GM13977 (cell line): Measurements from ENCODE around the gene LRRC25.
"Not testable (repeated sequence)": the region's sequence is repeated elsewhere in the genome, so short reads cannot be mapped to it uniquely, and the experiment has no call there.

ENCODE experiments used
- DNase-seq: peaks from one replicate; pipeline ENCODE4 v3.0.0; 2012; ENCODE audit warnings: low spot score
- in situ Hi-C: fragments of 300-500 bp; cut with MboI; formaldehyde crosslinking; loops from one replicate; pipeline ENCODE4 v1.12.0; 2022; ENCODE audit warnings: low sequenced_read_pairs, low pct_unique_long_range_greater_than_20kb, mixed read lengths, inconsistent platforms; ENCODE audit not compliant: unreplicated experiment
- TF ChIP-seq, protein P1 (sequence below): IDR thresholded peaks from 2 replicates; pipeline ENCODE4 v1.5.1; 2012; ENCODE audit warnings: mild to moderate bottlenecking, control low read depth; ENCODE audit not compliant: insufficient read depth; ENCODE audit errors: extremely low read depth, missing control alignments

LRRC25 gene

DNA sequence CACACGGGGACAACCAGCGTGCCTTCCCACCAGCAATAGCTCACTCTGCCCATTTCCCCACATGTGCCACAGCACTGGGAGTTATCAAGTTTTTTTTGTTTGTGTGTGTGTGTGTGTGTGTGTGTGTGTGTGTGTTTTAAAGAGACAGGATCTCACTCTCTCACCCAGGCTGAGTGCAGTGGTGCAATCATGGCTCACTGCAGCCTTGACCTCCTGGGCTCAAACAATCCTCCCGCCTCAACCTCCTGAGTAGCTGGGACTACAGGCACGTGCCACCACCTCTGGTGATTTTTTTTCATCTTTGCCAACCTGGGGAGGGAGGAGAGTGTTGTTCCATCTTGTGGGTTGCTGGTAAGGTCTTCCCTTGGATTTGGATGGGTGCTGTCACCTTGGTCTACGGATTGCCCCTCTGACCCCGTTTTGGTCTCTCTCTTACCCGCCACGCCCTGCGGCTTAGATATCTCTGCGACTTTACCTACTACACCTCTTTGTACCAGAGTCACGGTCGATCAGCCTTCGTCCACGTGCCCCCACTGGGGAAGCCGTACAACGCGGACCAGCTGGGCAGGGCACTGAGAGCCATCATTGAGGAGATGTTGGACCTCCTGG lies 34.4 kb downstream of the LRRC25 start:
- DNase-seq = no peak
- TF ChIP-seq, protein P1, sequence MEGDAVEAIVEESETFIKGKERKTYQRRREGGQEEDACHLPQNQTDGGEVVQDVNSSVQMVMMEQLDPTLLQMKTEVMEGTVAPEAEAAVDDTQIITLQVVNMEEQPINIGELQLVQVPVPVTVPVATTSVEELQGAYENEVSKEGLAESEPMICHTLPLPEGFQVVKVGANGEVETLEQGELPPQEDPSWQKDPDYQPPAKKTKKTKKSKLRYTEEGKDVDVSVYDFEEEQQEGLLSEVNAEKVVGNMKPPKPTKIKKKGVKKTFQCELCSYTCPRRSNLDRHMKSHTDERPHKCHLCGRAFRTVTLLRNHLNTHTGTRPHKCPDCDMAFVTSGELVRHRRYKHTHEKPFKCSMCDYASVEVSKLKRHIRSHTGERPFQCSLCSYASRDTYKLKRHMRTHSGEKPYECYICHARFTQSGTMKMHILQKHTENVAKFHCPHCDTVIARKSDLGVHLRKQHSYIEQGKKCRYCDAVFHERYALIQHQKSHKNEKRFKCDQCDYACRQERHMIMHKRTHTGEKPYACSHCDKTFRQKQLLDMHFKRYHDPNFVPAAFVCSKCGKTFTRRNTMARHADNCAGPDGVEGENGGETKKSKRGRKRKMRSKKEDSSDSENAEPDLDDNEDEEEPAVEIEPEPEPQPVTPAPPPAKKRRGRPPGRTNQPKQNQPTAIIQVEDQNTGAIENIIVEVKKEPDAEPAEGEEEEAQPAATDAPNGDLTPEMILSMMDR = no peak
- in situ Hi-C loops = no loop called here

DNA sequence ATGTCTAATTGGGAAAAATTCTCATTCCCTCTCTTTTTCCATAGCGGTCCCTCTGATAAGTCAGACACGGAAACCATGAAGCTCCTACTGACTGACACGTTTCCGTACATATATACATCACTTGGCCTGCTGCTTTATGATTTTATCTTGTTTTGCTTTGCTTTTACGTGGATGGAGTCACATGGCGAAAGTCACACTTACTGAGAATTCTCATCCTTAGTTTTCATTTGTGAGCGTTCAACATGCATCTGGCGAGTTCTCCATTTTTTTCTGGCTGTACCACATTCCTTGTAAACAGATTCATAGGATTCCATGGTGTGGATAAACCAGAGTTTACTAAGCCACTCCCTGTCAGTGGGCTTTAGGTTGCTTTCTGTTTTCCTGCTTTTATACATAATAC lies 35.8 kb downstream of the LRRC25 start:
- TF ChIP-seq, protein P1 = no peak
- in situ Hi-C loops = no loop called here
- no peak for DNase-seq

DNA sequence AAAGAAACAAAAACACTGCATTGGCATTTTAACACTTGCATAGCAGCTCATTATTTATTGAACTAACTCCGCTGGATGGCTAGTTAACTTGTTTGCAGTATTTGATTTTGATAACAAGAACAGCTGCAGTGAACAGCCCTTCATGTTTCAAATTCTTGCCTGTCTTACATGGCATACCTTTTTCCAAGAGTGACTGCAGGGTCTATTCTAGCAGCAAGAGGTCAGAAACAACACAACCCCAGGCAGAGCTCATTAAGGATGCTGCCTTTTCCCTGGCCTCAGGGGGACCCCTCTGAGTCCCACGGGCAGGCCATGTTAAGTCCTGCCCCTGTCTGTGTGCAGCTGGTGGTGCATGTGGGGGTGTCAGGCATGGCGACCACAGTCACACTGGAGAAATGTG lies 40.4 kb downstream of the LRRC25 start:
- in situ Hi-C loops = no loop called here
- no peak for DNase-seq
- TF ChIP-seq, protein P1 = no peak

DNA sequence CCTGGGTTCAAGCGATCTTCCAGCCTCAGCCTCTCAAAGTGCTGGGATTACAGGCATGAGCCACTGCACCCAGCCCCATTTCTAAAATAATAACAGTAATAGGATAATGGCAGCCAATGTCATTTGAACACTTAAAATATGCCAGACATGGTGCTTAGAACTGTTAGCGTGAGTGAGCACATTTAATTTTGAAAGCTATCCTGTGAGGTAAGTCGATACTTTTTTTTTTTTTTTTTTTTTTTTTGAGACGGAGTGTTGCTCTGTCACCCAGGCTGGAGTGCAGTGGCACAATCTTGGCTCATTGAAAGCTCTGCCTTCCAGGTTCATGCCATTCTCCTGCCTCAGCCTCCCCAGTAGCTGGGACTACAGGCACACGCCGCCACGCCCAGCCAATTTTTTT lies 42.7 kb downstream of the LRRC25 start:
- DNase-seq, in situ Hi-C loops: not testable (repeated sequence)

DNA sequence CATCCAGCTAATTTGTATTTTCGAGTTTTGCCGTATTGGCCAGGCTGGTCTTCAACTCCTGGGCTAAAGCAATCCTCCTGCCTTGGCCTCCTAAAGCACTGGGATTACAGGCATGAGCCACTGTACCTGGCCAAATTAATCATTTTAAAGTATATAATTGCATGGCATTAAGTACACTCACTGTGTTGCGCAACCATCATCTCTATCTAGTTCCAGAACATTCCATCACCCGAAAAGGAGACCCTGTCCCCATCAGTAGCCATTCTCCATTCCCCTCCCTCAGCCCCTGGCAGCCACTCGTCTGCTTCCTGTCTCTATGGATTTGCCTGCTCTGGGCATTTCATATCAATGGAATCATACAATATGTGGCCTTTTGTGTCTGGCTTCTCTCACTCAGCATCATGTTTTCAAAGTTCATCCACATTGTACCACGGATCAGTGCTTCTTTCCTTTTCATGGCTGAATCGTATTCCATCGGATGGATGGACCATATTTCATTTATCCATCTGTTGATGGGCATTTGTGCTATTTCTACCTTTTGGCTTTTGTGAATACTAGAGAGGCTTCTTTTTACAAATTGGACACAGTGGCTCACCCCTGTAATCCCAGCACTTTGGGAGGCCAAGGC lies 43.9 kb downstream of the LRRC25 start:
- in situ Hi-C loops = no loop called here
- DNase-seq = no peak
- TF ChIP-seq, protein P1 = no peak

DNA sequence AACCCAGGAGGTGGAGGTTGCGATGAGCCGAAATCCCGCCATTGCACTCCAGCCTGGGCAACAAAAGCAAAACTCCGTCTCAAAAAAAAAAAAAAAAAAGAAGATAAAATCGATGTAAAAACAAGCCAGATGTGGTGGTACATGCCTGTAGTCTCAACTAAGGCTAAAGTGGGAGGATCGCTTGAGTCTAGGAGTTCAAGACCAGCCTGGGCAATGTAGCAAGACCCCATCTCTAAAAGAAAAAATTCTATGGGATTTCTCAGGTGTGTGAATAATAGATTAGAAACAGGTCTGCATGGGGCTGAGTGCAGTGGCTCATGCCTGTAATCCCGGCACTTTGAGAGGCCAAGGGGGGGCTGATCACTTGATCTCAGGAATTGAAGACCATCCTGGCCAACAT lies 45.9 kb downstream of the LRRC25 start:
- no peak for DNase-seq
- in situ Hi-C loops = no loop called here
- TF ChIP-seq, protein P1 = no peak

DNA sequence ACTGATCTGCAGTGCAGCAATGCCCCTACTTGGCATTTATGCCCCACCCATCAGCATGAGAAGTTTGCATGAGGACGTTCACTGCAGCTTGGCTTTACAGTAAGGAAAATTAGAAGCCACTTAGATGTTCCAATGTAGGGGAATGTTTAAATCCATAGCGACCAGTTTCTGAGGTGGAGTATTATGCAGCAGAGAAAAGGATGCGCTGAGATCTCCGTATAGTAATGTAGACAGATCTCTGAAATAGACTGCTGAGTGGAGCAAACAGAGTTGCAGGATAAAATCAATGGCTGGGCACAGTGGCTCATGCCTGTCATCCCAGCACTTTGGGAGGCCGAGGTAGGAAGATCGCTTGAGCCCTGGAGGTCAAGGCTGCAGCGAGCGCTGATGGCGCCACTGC lies 46.9 kb downstream of the LRRC25 start:
- in situ Hi-C loops = no loop called here
- TF ChIP-seq, protein P1 = no peak
- DNase-seq = no peak
